ENCODE results near the gene TRIM62.
"Not testable (repeated sequence)": the region's sequence is repeated elsewhere in the genome, so short reads cannot be mapped to it uniquely, and the experiment has no call there.

Gene TRIM62

GRCh38 chr1:33124647-33125046, 57.2 kb downstream of the TRIM62 start:
- DNase-seq, H3K9me3 Mint-ChIP-seq, H3K27ac Mint-ChIP-seq, H3K27me3 Mint-ChIP-seq, H3K4me3 Mint-ChIP-seq: not testable (repeated sequence)
- peaks cover 42% of the 10 kb centered on the region for H3K4me1 Mint-ChIP-seq
- H3K36me3 Mint-ChIP-seq: peaks cover 22% of the 10 kb centered on the region
- CTCF ChIA-PET: interaction anchor here (1.6 kb wide), 1 partner anchor 37 kb away, joined by 3 read pairs; no protein-coding TSS in a partner anchor

DNA sequence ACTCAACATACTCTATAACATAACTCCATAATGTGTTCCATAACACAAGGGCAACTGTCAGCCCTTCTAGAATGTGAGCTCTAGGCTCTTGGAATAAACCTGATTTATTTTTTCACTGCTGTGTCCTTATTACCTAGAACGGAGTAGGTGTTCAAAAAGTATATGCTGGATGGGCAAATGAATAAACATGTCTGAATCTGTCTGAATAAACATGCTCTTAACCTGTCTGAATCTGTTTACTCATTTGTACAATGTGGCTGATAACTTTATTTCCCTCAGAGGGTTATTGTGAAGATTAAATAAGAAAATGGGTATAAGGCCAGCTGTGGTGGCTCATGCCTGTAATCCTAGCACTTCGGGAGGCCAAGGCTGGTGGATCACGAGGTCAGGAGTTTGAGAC, 58.6 kb downstream of the TRIM62 start:
- H3K27ac Mint-ChIP-seq: no peak overlapping the region
- no peak for DNase-seq
- peaks cover 18% of the 10 kb centered on the region for H3K36me3 Mint-ChIP-seq
- no peak overlapping the region for H3K4me3 Mint-ChIP-seq
- H3K27me3 Mint-ChIP-seq: peaks cover 9% of the 10 kb centered on the region
- CTCF ChIA-PET: interaction anchor here (1.2 kb wide), 1 partner anchor 21 kb away, joined by 3 read pairs; no protein-coding TSS in a partner anchor
- H3K4me1 Mint-ChIP-seq: peaks cover 29% of the 10 kb centered on the region
- peaks cover 6% of the 10 kb centered on the region for H3K9me3 Mint-ChIP-seq

DNA sequence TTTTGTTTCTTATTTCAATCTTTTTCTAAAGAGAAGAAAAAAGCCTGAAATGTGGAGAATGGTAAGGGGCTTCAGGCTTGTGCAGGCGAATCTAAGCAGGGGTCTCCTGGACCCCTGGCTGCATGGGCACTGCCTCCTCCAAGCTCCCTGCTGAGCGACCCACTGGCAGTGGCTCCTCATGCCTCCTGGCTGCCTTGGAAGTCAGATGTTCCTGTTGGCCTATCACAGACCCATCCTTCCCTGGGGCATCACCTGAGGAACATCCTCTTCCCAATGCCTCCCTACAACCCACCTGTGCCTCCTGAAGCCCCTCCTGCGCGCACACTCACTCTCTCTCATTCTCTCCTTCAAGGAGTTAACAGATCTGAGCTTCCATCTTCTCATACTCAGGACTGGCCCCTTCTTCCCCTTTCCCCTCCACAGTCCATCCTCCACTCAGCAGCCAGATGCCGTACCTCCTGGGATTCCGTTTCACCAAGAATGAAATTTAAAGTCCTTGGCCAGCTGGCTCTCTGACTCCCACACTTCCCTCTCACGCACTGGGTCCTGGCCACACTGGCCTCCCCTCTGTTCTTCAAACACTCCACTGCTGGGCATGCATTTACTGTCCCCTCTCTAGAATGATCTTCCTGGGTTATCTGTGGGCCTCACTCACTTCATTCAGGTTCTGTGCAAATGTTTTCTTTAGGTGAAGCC, 59.2 kb downstream of the TRIM62 start:
- H3K36me3 Mint-ChIP-seq: peaks cover 18% of the 10 kb centered on the region
- peaks cover 26% of the 10 kb centered on the region for H3K4me1 Mint-ChIP-seq
- H3K27me3 Mint-ChIP-seq: peaks cover 12% of the 10 kb centered on the region
- H3K4me3 Mint-ChIP-seq: no peak overlapping the region
- no peak overlapping the region for H3K27ac Mint-ChIP-seq
- peaks cover 6% of the 10 kb centered on the region for H3K9me3 Mint-ChIP-seq
- DNase-seq: no peak
- CTCF ChIA-PET: interaction anchor here (1.2 kb wide), 1 partner anchor 20 kb away, joined by 3 read pairs; no protein-coding TSS in a partner anchor

DNA sequence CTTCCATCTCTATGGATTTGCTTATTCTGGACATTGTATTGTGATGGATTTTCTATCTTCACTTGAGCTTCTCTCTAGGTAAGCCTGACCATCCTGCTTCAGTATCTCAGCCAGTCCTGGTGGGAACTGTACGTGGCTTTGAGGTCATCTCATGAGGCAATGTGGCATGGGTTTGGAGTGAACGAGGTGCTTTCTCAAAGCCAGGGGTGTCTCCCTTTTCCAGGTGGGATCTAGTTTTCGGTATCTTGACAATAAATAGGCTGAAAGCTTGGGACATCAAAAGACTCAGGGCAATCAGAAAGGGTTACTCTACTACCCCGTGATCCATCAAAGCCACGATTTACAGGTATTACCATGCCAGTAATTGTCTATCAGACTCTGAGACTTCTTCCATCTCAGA, 60.1 kb downstream of the TRIM62 start:
- peaks cover 12% of the 10 kb centered on the region for H3K27me3 Mint-ChIP-seq
- H3K36me3 Mint-ChIP-seq: peaks cover 18% of the 10 kb centered on the region
- no peak overlapping the region for H3K27ac Mint-ChIP-seq
- CTCF ChIA-PET: interaction anchor here (0.6 to 1.2 kb wide), 2 partner anchors 19 to 21 kb away, joined by 3 read pairs; no protein-coding TSS in a partner anchor
- H3K4me1 Mint-ChIP-seq: peaks cover 17% of the 10 kb centered on the region
- peaks cover 6% of the 10 kb centered on the region for H3K9me3 Mint-ChIP-seq
- no peak for DNase-seq
- no peak overlapping the region for H3K4me3 Mint-ChIP-seq

DNA sequence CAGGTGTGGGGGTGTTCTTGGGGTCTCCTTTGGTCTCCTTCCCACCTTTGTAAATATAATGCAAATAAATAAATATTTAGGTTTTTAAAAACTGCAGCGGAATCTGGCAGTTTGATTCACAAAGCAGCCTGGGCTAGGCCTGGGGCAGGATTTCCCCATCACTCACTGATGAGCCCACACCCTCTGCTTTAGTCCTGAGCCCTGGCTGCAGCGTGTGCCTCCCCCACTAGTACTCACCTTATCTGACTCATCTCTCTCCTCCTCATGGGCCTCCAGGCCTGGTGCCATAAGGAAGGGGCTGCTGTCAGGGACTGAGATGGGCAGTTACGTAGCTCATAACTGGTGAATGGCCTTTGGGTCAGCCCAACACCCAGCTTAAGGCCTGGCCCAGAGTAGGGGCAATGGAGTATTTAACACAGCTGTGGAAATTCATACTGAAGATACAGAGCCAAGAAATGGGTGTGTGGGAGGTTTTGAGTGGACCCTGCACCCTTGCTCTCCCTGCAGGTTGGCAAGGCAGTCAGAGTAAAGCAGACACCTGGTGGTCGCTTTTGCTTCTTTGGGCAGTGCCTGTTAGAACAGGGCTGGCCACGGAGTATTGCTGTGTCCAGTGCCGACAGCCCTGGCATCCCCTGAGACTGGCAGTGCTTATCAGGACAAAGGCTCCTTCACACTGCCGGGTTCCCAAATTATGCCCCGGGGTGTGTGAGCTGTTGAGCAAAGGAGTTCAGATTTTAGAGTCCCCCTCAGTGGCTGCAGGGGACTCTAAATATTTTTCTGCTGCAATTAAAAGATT, 61.2 kb downstream of the TRIM62 start:
- CTCF ChIA-PET: no interaction called here
- H3K4me3 Mint-ChIP-seq: no peak overlapping the region
- no peak for DNase-seq
- no peak overlapping the region for H3K27ac Mint-ChIP-seq
- H3K4me1 Mint-ChIP-seq: peaks cover 8% of the 10 kb centered on the region
- H3K36me3 Mint-ChIP-seq: peaks cover 12% of the 10 kb centered on the region
- peaks cover 3% of the 10 kb centered on the region for H3K9me3 Mint-ChIP-seq
- peaks cover 12% of the 10 kb centered on the region for H3K27me3 Mint-ChIP-seq

GRCh38 chr1:33119532-33120217, 62.2 kb downstream of the TRIM62 start:
- CTCF ChIA-PET: interaction anchor here (1.0 kb wide), 1 partner anchor 8 kb away, joined by 3 read pairs; no protein-coding TSS in a partner anchor
- Mint-ChIP-seq H3K4me1 (peaks cover 1% of the 10 kb centered on the region), H3K36me3 (peaks cover 6% of the 10 kb centered on the region), H3K27ac (no peak overlapping the region), H3K9me3 (no peaks in the 10 kb centered on the region), H3K27me3 (peaks cover 12% of the 10 kb centered on the region), H3K4me3 (no peak overlapping the region)
- DNase-seq: no peak

GRCh38 chr1:33119050-33119449, 62.8 kb downstream of the TRIM62 start:
- Mint-ChIP-seq H3K36me3 (peaks cover under 1% of the 10 kb centered on the region), H3K4me1 (no peaks in the 10 kb centered on the region), H3K9me3 (no peaks in the 10 kb centered on the region), H3K27me3 (peaks cover 12% of the 10 kb centered on the region), H3K27ac (no peak overlapping the region), H3K4me3 (no peak overlapping the region)
- CTCF ChIA-PET: interaction anchor here (1.0 kb wide), 1 partner anchor 8 kb away, joined by 3 read pairs; no protein-coding TSS in a partner anchor
- DNase-seq: no peak

GRCh38 chr1:33118274-33118673, 63.6 kb downstream of the TRIM62 start:
- Mint-ChIP-seq H3K4me1 (no peaks in the 10 kb centered on the region), H3K27ac (no peak overlapping the region), H3K9me3 (no peaks in the 10 kb centered on the region), H3K36me3 (no peaks in the 10 kb centered on the region), H3K4me3 (no peak overlapping the region), H3K27me3 (peaks cover 12% of the 10 kb centered on the region)
- no peak for DNase-seq
- CTCF ChIA-PET: interaction anchor here (0.6 kb wide), 1 partner anchor 9 kb away, joined by 3 read pairs; no protein-coding TSS in a partner anchor

DNA sequence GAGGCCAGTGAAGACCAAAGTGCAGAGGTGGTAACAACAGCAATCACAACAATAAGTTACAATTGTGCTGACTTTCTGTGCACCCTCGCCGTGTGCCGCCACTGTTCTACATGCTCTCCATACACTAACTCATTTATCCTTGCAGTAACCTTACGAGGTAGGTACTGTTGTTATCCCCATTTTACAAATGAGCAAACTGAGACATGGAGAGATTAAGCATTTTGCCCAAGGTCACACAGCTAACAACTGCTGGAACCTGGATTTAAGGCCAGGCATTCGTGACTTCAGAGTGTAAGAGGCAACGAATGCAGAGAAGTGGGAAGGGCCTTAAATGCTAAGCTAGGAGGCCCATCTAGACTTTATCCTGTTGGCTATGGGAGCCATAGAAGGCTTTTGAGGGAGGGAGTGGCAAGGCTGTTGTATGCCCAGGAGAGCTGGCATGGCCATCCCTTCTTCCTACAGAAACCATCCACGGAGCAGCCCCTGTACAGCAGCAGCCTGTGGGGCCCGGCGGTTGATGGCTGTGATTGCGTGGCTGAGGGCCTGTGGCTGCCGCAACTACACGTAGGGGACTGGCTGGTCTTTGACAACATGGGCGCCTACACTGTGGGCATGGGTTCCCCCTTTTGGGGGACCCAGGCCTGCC, 64.3 kb downstream of the TRIM62 start:
- no peaks in the 10 kb centered on the region for H3K9me3 Mint-ChIP-seq
- CTCF ChIA-PET: interaction anchor here (0.6 to 2.5 kb wide), 2 partner anchors 9 to 10 kb away, joined by 3 to 15 read pairs; no protein-coding TSS in a partner anchor
- no peaks in the 10 kb centered on the region for H3K36me3 Mint-ChIP-seq
- H3K4me3 Mint-ChIP-seq: no peak overlapping the region
- DNase-seq: no peak
- H3K27ac Mint-ChIP-seq: no peak overlapping the region
- peaks cover 9% of the 10 kb centered on the region for H3K27me3 Mint-ChIP-seq
- H3K4me1 Mint-ChIP-seq: no peaks in the 10 kb centered on the region

GRCh38 chr1:33111965-33112364, 69.9 kb downstream of the TRIM62 start:
- H3K27ac Mint-ChIP-seq: no peak overlapping the region
- H3K36me3 Mint-ChIP-seq: peaks cover 11% of the 10 kb centered on the region
- H3K9me3 Mint-ChIP-seq: peaks cover 9% of the 10 kb centered on the region
- DNase-seq: no peak
- H3K27me3 Mint-ChIP-seq: peaks cover 3% of the 10 kb centered on the region
- H3K4me1 Mint-ChIP-seq: peaks cover 11% of the 10 kb centered on the region
- H3K4me3 Mint-ChIP-seq: no peak overlapping the region
- CTCF ChIA-PET: interaction anchor here (1.0 kb wide), 1 partner anchor 17 kb away, joined by 3 read pairs; no protein-coding TSS in a partner anchor

DNA sequence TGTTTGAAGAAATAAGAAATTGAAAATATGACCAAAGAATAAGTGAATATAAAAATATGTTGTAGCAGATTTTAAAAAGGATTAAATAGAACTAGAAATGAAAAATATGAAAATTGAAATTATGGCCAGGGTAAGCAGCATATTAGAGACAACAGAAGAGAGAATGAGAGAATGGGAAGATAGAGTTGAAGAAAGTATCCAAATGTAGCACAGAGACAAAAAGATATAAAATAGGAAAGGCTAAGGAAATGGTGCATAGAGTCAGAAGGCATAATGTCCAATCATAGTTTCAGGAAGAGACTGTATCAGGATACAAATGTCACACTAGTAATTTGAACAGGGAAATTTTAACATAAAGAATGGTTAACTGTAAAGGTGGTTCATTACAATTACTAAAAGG, 71.4 kb downstream of the TRIM62 start:
- CTCF ChIA-PET: interaction anchor here (1.5 kb wide), 1 partner anchor 185 kb away, joined by 6 read pairs; no protein-coding TSS in a partner anchor

GRCh38 chr1:33100119-33100415, 81.8 kb downstream of the TRIM62 start:
- H3K4me3 Mint-ChIP-seq: peak overlapping the region; percentile 68
- not testable (repeated sequence) for H3K27me3 Mint-ChIP-seq, H3K9me3 Mint-ChIP-seq, DNase-seq
- peaks cover 28% of the 10 kb centered on the region for H3K36me3 Mint-ChIP-seq
- peaks cover 70% of the 10 kb centered on the region for H3K4me1 Mint-ChIP-seq
- peak overlapping the region; percentile 99 for H3K27ac Mint-ChIP-seq
- CTCF ChIA-PET: interaction anchor here (1.3 to 3.6 kb wide), 3 partner anchors 12 to 27 kb away, joined by 3 to 27 read pairs (median 19); no protein-coding TSS in a partner anchor

More for the DNA sequence above, 71.4 kb downstream of the TRIM62 start:
- Mint-ChIP-seq H3K27me3 (peaks cover 3% of the 10 kb centered on the region), H3K4me3 (no peak overlapping the region), H3K9me3 (peaks cover 9% of the 10 kb centered on the region), H3K4me1 (peaks cover 11% of the 10 kb centered on the region), H3K36me3 (peaks cover 12% of the 10 kb centered on the region), H3K27ac (no peak overlapping the region)
- no peak for DNase-seq

DNA sequence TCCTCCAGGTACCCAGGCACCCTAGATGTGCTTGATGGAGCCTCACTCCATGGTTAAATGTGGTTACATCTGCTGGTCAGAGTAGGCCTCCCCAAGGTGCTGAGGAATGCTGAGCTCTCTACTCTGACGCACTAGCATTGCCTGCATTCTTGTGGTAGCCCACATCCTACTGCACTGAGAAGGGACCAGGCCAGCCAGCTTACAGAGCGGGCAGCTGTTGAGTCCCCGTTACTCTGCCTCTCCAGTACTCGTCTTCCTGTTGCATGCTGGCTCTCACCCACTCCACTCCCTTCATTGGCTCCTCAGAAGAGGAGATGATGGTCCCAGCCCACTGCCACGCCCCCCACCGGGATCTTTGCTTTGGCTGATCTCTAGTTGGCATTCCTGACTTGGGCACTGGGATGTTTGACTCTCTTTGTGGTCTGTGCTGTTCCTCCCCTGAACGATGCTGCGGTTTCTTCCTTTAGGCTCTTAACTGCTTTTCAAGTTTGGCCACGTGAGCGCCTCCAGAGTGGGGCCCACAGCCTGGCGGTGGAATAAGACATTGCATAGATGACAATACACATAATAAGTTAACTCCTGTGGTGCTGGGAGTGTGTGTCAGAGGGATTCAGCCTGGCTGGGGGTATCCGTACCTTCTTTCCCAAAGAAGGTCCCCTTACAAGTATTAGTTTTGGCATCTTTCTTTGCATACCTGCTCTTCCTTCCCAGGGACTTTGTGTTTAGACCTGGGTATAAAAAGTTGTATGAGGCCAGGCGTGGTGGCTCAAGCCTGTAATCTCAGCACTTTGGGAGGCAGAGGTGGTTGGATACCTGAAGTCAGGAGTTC, 82.3 kb downstream of the TRIM62 start:
- CTCF ChIA-PET: interaction anchor here (0.6 to 3.6 kb wide), 5 partner anchors 11 to 158 kb away, joined by 3 to 27 read pairs (median 3); no protein-coding TSS in a partner anchor
- Mint-ChIP-seq H3K4me1 (peaks cover 75% of the 10 kb centered on the region), H3K27ac (peak overlapping the region; percentile 99), H3K9me3 (no peaks in the 10 kb centered on the region), H3K27me3 (no peaks in the 10 kb centered on the region), H3K36me3 (peaks cover 28% of the 10 kb centered on the region), H3K4me3 (peak overlapping the region; percentile 68)
- peak; percentile 89 for DNase-seq

Data from activated naive CD4-positive, alpha-beta T cell treated with anti-CD3 and anti-CD28 coated beads, Interleukin-2, amount 10 ng/mL, durations not matched to agents 7 days and 5 days (primary cell).